Stimulated activated CD4-positive, alpha-beta T cell treated with anti-CD3 and anti-CD28 coated beads, Interleukin-15, amount 100 ng/mL, for 1 hour (primary cell): ENCODE data around the gene ARHGAP6.
"Not testable (repeated sequence)": the region's sequence is repeated elsewhere in the genome, so short reads cannot be mapped to it uniquely, and the experiment has no call there.

ENCODE experiments used
- DNase-seq, 2 donors: peaks; one replicate each; pipeline ENCODE4 v3.0.0-alpha.2; 2020; ENCODE audit warnings: low read depth in 1 of 2, low spot score in 1 of 2

ARHGAP6 gene

DNA sequence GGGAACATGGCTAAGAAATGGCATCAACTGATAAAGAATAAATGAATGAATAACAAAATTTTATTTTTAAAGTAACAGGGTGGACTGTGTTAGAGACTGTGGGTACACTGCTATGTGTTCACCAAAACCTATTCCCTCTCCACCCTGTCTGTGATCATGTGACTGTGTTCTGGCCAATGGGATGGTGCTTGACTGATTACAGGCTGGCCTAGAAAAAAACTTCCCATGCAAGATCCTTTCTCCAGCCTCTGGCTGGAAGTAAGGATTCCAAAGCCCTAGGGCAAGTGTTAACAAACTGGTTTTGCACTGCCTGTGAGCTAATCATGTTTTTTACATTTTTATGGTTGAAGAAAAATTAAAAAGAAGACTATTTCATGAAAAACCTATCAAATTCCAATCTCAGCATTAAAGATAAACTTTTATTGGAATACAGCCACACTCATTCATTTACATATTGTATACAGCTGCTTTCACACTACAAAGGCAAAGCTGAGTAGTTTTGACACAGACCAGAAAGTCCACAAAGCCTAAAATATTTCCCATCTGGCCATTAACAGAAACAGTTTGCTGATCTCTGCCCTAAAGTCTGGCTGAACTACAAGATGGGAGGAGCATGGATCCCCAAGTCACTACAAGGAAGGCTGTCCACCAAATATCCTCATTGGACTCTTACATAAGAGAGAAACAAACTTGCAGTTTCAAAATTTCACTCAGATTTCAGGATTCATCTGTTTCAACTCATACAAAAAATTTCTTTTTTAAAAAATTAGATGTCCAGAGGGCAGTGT, 133.2 kb downstream of the ARHGAP6 start:
- no peak for DNase-seq

DNA sequence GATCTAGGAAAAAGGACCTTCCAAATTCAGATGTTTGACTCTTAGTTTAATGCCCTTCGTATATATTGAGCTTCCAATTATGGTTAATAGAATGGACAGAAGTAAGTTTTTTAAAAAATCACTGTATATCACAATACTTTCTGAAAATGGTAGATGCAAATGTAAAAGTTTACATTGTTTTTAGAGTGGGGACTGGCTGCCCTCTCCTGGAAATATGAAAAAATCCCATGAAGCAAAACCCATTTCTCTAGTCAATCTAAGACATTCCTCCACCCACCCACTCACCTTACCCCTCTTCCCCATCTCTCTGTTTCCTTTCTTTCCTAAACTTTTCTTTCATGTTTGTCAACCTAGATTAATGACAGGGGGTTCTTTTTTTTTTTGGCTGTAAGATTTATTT, 134.5 kb downstream of the ARHGAP6 start:
- DNase-seq, result no peak

DNA sequence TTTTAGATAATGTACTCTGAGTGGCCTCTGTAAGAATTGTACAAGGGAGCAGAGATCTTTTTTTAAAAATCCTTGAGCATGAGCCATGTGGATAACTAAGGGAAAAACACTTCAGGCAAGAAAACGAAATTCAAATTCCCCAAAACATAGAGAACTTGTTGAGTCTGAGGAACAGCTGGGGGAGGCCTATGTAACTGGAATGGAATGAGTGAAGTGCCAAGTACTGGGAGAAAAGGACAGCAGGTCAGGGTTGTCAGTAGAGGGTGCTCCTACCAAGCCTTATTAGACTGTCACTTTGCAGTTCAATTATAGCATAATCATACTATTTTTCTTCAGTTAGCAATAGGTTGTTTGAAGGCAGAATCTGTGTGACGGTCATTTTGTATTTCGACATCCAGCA, 135.1 kb downstream of the ARHGAP6 start:
- DNase-seq, result no peak

DNA sequence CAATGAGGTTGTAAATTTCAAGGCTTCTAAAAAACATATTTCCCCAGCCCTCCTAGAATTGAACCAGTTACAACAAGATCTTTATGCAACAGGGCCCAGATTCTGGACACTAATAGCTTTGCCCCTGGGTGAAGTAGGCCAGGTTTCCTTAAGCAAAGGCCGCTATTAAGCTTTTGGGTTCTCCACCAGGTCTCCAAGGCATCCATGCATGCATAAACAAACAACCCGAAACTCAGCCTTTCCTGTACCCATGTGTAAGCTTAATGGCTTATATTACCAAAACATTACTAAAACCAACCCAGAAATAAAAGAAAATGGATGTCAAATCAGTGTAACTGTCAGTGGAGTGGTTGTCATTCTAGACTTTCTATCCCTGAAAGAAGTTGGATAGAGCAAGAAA, 137.1 kb downstream of the ARHGAP6 start:
- DNase-seq, result no peak

DNA sequence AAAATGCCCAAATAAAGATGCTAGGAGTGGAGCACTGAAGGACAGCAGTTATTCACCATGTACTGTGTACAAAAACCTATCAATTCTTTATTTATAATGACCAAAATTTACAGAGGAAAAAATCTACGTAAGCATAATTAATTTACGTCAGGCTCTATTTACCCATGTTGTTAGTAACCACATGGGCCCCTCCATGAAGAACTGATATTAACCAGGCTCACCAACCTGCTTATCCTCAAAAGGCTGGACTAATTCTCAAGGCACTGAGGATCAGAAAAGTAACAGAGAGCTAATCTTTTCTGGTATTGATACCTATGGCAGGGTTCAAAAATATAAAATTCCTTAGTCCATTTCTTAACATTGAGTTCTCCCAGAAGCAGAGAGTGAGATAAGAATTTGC, 140.0 kb downstream of the ARHGAP6 start:
- no peak for DNase-seq

- not testable (repeated sequence) for DNase-seq
Observed at GRCh38 chrX:11519234-11519633, 146.5 kb downstream of the ARHGAP6 start.

GRCh38 chrX:11509786-11510185, 155.9 kb downstream of the ARHGAP6 start:
- no peak for DNase-seq

- no peak for DNase-seq
Observed at GRCh38 chrX:11504234-11504633, 161.5 kb downstream of the ARHGAP6 start.

GRCh38 chrX:11499076-11500044, 166.4 kb downstream of the ARHGAP6 start:
- DNase-seq, result no peak

DNA sequence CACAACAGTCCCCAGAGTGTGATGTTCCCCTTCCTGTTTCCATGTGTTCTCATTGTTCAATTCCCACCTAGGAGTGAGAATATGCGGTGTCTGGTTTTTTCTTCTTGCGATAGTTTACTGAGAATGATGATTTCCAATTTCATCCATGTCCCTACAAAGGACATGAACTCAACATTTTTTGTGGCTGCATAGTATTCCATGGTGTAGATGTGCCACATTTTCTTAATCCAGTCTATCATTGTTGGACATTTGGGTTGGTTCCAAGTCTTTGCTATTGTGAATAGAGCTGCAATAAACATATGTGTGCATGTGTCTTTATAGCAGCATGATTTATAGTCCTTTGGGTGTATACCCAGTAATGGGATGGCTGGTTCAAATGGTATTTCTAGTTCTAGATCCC, 174.3 kb downstream of the ARHGAP6 start:
- not testable (repeated sequence) for DNase-seq

DNA sequence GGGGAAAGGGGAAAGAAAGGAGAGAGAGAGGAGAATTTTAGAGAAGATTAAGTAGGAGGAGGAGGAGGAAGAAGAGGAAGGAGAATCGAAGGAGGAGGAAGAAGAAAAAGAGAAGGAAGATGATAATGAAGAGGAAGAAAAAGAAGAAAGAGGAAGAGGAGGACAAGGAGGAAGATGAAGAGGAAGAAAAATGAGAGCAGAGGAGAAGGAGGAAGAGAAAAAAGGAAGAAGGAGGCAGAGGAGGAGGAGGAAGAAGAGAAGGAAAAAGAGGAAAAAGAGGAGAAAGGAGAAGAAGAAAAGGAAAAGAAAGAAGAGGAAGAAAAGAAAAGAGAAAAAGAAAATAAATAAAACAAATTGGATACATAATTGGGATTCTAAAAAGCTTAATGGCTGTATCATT, 181.4 kb downstream of the ARHGAP6 start:
- DNase-seq, result no peak

DNA sequence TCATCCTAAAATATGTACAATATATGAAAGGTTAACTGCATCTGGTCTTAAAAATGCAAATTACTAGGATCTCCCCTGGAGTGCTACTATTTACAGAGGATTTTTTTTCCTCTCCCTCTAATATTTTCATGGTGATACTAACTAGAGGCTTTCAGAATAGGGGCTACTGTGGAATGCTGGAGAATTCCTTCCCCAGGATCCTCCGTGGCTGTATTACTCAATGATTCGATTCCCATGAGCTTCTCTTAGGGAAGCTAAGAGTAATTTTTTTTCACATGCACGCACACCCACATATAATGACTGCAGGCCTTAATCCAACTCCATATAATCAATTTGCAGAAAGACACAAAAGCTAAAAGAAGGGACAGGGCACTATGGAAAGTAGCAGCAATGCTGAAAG, 184.7 kb downstream of the ARHGAP6 start:
- DNase-seq, result no peak

DNA sequence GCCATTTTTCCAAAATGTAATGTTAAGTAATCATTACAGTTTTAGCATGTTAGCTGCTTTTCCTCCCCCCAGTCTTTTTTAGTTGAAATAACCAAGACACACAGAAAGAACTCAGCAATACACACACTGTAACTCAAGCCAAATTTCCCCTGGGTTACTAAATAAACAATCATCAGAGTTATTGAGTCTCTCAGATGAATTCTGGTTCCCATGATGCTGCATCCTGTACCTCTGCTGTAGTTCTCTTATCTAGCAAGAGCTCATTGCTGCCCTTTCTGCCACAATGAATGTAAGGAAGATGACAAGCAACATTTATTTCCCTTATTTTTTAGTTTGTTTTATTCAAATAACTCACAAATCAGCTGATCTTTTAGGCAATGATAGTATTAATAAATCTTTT, 185.1 kb downstream of the ARHGAP6 start:
- no peak for DNase-seq

DNA sequence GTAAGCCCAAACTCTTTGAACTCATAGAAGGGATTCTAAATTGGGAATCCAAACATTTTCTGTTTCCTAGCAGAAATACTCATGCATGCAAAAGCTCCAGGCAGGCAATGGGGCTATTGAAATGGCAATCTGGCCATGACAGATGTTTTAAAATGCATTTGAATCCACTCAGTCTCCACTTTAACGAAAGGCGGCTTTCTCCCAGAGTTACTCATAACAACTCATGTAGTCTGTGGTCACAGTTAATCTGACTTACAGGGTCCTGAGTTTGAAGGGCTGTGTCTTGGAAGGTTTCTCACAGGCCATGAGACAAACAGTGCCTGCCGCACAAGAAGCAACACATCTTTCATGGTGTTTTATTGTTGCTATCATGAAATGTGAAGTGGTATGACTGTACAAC, 186.8 kb downstream of the ARHGAP6 start:
- no peak for DNase-seq

DNA sequence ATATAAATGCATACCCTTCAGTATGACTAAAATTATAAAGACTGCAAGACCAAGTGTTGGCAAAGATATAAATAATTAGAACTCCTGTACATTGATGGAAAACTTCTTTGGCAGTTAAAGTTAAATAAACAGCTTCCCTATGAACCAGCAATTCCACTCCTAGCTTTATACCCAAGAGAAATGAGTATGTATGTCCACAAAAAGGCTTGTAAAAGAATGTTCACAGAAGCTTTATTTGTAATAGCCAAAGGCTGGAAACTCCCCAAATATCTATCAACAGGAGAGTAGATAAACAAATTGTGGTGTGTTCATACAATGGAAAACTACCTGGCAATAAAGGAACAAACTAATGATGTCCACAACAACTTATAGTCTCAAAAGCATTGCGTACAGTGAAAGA, 187.7 kb downstream of the ARHGAP6 start:
- DNase-seq, result no peak

- DNase-seq, result no peak
Observed at GRCh38 chrX:11474576-11474975, 191.1 kb downstream of the ARHGAP6 start.

GRCh38 chrX:11474021-11474420, 191.7 kb downstream of the ARHGAP6 start:
- no peak for DNase-seq

DNA sequence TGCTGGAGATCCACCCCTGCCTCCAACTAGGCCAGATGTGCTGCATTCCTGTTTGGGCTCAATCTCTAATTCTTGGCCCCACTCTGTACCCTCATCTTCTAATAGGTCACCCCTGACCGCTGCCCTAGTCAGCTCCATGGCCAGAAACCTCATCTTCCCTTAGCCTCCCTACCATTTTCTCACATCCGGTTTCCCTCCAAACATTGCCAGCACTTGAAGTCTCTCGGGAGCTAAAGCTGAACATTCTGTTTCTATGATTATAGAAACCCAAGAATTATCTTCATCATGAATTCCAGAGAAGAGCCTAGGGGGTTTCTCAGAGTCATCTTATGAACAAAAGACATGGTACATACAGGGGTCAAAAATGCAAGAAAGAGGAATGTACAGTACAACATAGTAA, 192.8 kb downstream of the ARHGAP6 start:
- no peak for DNase-seq

GRCh38 chrX:11472381-11472780, 193.3 kb downstream of the ARHGAP6 start:
- DNase-seq, result no peak

- no peak for DNase-seq
Observed at GRCh38 chrX:11470250-11470974, 195.3 kb downstream of the ARHGAP6 start.

- no peak for DNase-seq
Observed at GRCh38 chrX:11465648-11466411, 199.9 kb downstream of the ARHGAP6 start.
